Adipocyte (in vitro differentiated cells): ENCODE data around the gene ITLN1.

Experiments
- DNase-seq: peaks from one replicate; pipeline ENCODE4 v3.0.0-alpha.2; 2015; ENCODE audit warnings: low read depth
- H3K27me3 ChIP-seq: replicated peaks from 2 replicates; pipeline ENCODE4 v1.7.0; 2013; ENCODE audit warnings: mild to moderate bottlenecking, low read length, moderate library complexity; ENCODE audit not compliant: control insufficient read depth, insufficient read depth
- H3K36me3 ChIP-seq: 2 replicates; pipeline ENCODE4 v1.7.0; 2013; ENCODE audit warnings: low read length, mild to moderate bottlenecking, moderate library complexity; ENCODE audit not compliant: control insufficient read depth, insufficient read depth, severe bottlenecking
- H3K4me1 ChIP-seq: 2 replicates; pipeline ENCODE4 v1.7.0; 2013; ENCODE audit warnings: mild to moderate bottlenecking, low read length, moderate library complexity; ENCODE audit not compliant: control insufficient read depth, insufficient read depth
- H3K4me3 ChIP-seq: 2 replicates; pipeline ENCODE4 v1.7.0; 2013; ENCODE audit warnings: mild to moderate bottlenecking, low read length, moderate library complexity
- H3K9ac ChIP-seq: 2 replicates; pipeline ENCODE4 v1.7.0; 2013; ENCODE audit warnings: mild to moderate bottlenecking, low read length, moderate library complexity
- H3K9me3 ChIP-seq: 2 replicates; pipeline ENCODE4 v1.7.0; 2013; ENCODE audit warnings: mild to moderate bottlenecking, low read length, moderate library complexity; ENCODE audit not compliant: control insufficient read depth

ITLN1 gene

GRCh38 chr1:160864173-160864572, 20.8 kb downstream of the ITLN1 start:
- no peak overlapping the region for H3K9ac ChIP-seq
- DNase-seq, result no peak
- H3K9me3 ChIP-seq, result no peaks in the 10 kb centered on the region
- no peak overlapping the region for H3K4me3 ChIP-seq
- H3K4me1 ChIP-seq, result no peaks in the 10 kb centered on the region
- peaks cover 5% of the 10 kb centered on the region for H3K27me3 ChIP-seq
- no peaks in the 10 kb centered on the region for H3K36me3 ChIP-seq

DNA sequence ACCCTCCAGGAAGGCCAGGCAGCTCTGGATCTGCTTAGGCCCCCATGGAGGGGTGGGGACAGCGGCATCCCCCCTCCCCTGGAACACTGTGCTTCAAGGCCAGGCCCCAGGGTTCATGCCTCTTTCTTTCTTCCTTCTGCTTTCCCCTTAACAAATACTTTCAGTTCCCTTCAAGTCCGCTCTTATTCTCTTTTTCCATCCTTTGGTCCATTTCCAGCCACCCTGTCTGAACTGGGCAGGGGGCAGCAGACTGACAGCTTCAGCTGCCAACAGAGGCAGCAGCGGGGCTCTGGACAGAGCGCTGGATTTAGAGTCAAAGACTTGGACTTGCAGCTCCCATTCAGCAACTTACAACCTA, 21.2 kb downstream of the ITLN1 start:
- Histone ChIP-seq H3K36me3 (no peaks in the 10 kb centered on the region), H3K4me3 (no peak overlapping the region), H3K4me1 (no peaks in the 10 kb centered on the region), H3K27me3 (peaks cover 5% of the 10 kb centered on the region), H3K9ac (no peak overlapping the region), H3K9me3 (no peaks in the 10 kb centered on the region)
- DNase-seq, result no peak

GRCh38 chr1:160863061-160863773, 21.8 kb downstream of the ITLN1 start:
- DNase-seq, result no peak
- H3K4me3 ChIP-seq, result no peak overlapping the region

GRCh38 chr1:160862203-160863060, 22.5 kb downstream of the ITLN1 start, which contains the start of gene CD244:
TSS of gene CD244 (minus strand) at chr1:160862887. CDS start at chr1:160862677, 210 bp downstream.
- DNase-seq, result no peak
- no peaks in the 10 kb centered on the region for H3K9me3 ChIP-seq
- no peak within 1 kb of the TSS for H3K9ac ChIP-seq
- no peak within 1 kb of the TSS for H3K4me3 ChIP-seq
- no peaks in the 10 kb centered on the region for H3K4me1 ChIP-seq
- no peaks in the 10 kb centered on the region for H3K36me3 ChIP-seq
- peaks cover 5% of the 10 kb centered on the region for H3K27me3 ChIP-seq

More at GRCh38 chr1:160863061-160863773, 21.8 kb downstream of the ITLN1 start:
- no peak overlapping the region for H3K9ac ChIP-seq
- H3K4me1 ChIP-seq, result no peaks in the 10 kb centered on the region
- no peaks in the 10 kb centered on the region for H3K36me3 ChIP-seq
- no peaks in the 10 kb centered on the region for H3K9me3 ChIP-seq
- H3K27me3 ChIP-seq, result peaks cover 5% of the 10 kb centered on the region

- Histone ChIP-seq H3K9me3 (no peaks in the 10 kb centered on the region), H3K27me3 (peaks cover 5% of the 10 kb centered on the region), H3K9ac (no peak overlapping the region), H3K4me1 (no peaks in the 10 kb centered on the region), H3K36me3 (no peaks in the 10 kb centered on the region), H3K4me3 (no peak overlapping the region)
- no peak for DNase-seq
Measured at GRCh38 chr1:160860840-160861505, 24.0 kb downstream of the ITLN1 start.

DNA sequence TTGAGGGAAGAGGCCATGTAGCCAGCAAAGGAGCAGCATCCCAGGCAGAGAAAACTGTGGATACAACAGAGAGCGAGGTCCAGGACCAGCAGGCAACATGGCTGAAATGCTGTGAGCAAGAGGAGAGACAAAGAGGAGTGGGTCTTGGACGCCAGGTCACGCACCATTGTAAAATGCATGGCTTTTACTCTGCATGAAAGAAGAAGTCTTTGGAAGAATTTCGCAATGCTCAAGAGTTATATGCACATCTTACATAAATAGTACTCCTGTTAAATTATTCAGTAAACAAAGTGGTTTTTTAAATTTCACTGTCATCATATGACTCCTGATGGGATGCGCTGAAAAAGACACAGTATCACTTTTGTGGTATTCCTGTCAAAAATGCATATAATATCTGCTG, 25.8 kb downstream of the ITLN1 start:
- DNase-seq, result no peak
- Histone ChIP-seq H3K4me3 (no peak overlapping the region), H3K9ac (no peak overlapping the region), H3K27me3 (peaks cover 5% of the 10 kb centered on the region), H3K4me1 (no peaks in the 10 kb centered on the region), H3K36me3 (no peaks in the 10 kb centered on the region), H3K9me3 (no peaks in the 10 kb centered on the region)

- no peak overlapping the region for H3K4me3 ChIP-seq
- H3K9me3 ChIP-seq, result no peaks in the 10 kb centered on the region
- H3K27me3 ChIP-seq, result peaks cover 5% of the 10 kb centered on the region
- no peaks in the 10 kb centered on the region for H3K36me3 ChIP-seq
- H3K9ac ChIP-seq, result no peak overlapping the region
- no peaks in the 10 kb centered on the region for H3K4me1 ChIP-seq
- no peak for DNase-seq
Measured at GRCh38 chr1:160858507-160858906, 26.5 kb downstream of the ITLN1 start.

GRCh38 chr1:160858097-160858496, 26.9 kb downstream of the ITLN1 start:
- no peak for DNase-seq
- H3K4me3 ChIP-seq, result no peak overlapping the region
- no peaks in the 10 kb centered on the region for H3K9me3 ChIP-seq
- no peak overlapping the region for H3K9ac ChIP-seq
- peaks cover 5% of the 10 kb centered on the region for H3K27me3 ChIP-seq
- no peaks in the 10 kb centered on the region for H3K36me3 ChIP-seq
- no peaks in the 10 kb centered on the region for H3K4me1 ChIP-seq

- no peak for DNase-seq
- no peaks in the 10 kb centered on the region for H3K9me3 ChIP-seq
- no peak overlapping the region for H3K9ac ChIP-seq
- H3K27me3 ChIP-seq, result no peaks in the 10 kb centered on the region
- H3K4me1 ChIP-seq, result no peaks in the 10 kb centered on the region
- no peak overlapping the region for H3K4me3 ChIP-seq
- no peaks in the 10 kb centered on the region for H3K36me3 ChIP-seq
Measured at GRCh38 chr1:160855181-160855981, 29.6 kb downstream of the ITLN1 start.

DNA sequence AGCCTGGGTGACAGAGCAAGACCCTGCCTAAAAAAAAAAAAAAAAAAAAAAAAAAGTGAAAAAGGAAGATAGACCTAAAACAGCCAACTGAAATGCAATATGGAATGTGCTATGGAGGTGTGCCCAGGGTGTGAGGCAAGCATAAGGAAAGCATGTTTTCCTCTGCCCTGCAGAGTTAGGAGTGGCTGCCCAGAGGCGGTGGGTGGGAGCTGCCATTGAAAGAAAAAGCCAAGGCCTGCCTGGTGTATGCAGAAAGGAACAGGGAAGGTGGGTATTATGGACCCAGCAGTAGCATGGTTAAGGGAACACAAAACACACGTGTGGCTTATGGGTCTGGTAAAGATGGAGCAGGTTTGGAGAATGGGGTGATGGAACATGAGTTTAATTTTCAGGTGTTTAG, 31.2 kb downstream of the ITLN1 start:
- Histone ChIP-seq H3K9ac (no peak overlapping the region), H3K9me3 (no peaks in the 10 kb centered on the region), H3K36me3 (no peaks in the 10 kb centered on the region), H3K4me1 (no peaks in the 10 kb centered on the region), H3K27me3 (no peaks in the 10 kb centered on the region), H3K4me3 (no peak overlapping the region)
- DNase-seq, result no peak
